ENCODE data around the gene ADAMTSL1. TPM values are rescaled to one million over a fixed set of nuclear protein-coding genes. Genes with fewer than 3 reads are reported as not detected.

ADAMTSL1 gene
- polyA plus RNA-seq, 1 donor from 2014 or later = 1.1 TPM

GRCh38 chr9:18776836-18777820 is 303.2 kb downstream of the ADAMTSL1 start:
- H3K36me3 ChIP-seq (ENCODE audit: insufficient read depth, low read length) = no peaks in the 10 kb centered on the region
- TF ChIP-seq TAF1 (IDR thresholded peaks at IDR 0.05; ENCODE audit: low read depth) = no peak
- TF ChIP-seq EP300 (conservative IDR thresholded peaks at IDR 0.05; ENCODE audit: poor library complexity, severe bottlenecking) = no peak
- no peak for TF ChIP-seq EZH2 (IDR thresholded peaks at IDR 0.05; ENCODE audit: borderline replicate concordance, insufficient read depth, low read length, poor library complexity, severe bottlenecking)
- TF ChIP-seq RAD21 (conservative IDR thresholded peaks at IDR 0.05) = no peak
- no peak for TF ChIP-seq MXI1 (conservative IDR thresholded peaks at IDR 0.05; ENCODE audit: poor library complexity, severe bottlenecking)
- TF ChIP-seq, protein P1, sequence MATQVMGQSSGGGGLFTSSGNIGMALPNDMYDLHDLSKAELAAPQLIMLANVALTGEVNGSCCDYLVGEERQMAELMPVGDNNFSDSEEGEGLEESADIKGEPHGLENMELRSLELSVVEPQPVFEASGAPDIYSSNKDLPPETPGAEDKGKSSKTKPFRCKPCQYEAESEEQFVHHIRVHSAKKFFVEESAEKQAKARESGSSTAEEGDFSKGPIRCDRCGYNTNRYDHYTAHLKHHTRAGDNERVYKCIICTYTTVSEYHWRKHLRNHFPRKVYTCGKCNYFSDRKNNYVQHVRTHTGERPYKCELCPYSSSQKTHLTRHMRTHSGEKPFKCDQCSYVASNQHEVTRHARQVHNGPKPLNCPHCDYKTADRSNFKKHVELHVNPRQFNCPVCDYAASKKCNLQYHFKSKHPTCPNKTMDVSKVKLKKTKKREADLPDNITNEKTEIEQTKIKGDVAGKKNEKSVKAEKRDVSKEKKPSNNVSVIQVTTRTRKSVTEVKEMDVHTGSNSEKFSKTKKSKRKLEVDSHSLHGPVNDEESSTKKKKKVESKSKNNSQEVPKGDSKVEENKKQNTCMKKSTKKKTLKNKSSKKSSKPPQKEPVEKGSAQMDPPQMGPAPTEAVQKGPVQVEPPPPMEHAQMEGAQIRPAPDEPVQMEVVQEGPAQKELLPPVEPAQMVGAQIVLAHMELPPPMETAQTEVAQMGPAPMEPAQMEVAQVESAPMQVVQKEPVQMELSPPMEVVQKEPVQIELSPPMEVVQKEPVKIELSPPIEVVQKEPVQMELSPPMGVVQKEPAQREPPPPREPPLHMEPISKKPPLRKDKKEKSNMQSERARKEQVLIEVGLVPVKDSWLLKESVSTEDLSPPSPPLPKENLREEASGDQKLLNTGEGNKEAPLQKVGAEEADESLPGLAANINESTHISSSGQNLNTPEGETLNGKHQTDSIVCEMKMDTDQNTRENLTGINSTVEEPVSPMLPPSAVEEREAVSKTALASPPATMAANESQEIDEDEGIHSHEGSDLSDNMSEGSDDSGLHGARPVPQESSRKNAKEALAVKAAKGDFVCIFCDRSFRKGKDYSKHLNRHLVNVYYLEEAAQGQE (IDR thresholded peaks at IDR 0.05; ENCODE audit: borderline replicate concordance) = no peak
- TF ChIP-seq POLR2AphosphoS5 (IDR thresholded peaks at IDR 0.05) = no peak
- TF ChIP-seq, protein P2, sequence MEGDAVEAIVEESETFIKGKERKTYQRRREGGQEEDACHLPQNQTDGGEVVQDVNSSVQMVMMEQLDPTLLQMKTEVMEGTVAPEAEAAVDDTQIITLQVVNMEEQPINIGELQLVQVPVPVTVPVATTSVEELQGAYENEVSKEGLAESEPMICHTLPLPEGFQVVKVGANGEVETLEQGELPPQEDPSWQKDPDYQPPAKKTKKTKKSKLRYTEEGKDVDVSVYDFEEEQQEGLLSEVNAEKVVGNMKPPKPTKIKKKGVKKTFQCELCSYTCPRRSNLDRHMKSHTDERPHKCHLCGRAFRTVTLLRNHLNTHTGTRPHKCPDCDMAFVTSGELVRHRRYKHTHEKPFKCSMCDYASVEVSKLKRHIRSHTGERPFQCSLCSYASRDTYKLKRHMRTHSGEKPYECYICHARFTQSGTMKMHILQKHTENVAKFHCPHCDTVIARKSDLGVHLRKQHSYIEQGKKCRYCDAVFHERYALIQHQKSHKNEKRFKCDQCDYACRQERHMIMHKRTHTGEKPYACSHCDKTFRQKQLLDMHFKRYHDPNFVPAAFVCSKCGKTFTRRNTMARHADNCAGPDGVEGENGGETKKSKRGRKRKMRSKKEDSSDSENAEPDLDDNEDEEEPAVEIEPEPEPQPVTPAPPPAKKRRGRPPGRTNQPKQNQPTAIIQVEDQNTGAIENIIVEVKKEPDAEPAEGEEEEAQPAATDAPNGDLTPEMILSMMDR (IDR thresholded peaks at IDR 0.05; ENCODE audit: poor library complexity, severe bottlenecking) = no peak
- TF ChIP-seq SMC3 (conservative IDR thresholded peaks at IDR 0.05; ENCODE audit: poor library complexity) = no peak
- no peaks in the 10 kb centered on the region for H3K9me2 ChIP-seq (ENCODE audit: insufficient read depth, low read length)
- no peak overlapping the region for H3K27ac ChIP-seq (ENCODE audit: low read length)
- H3K79me2 ChIP-seq (replicated peaks; ENCODE audit: insufficient read depth, low read length) = no peaks in the 10 kb centered on the region
- H4K20me1 ChIP-seq (ENCODE audit: insufficient read depth) = no peaks in the 10 kb centered on the region
- H3K27me3 ChIP-seq (ENCODE audit: insufficient read depth, low read depth, low read length) = no peaks in the 10 kb centered on the region
- no peaks in the 10 kb centered on the region for H3K9me3 ChIP-seq (ENCODE audit: low read length)
- H3K4me3 ChIP-seq (ENCODE audit: low read length) = no peak overlapping the region
- H3K9ac ChIP-seq (ENCODE audit: low read length) = no peak overlapping the region
- no peak overlapping the region for H2AFZ ChIP-seq (ENCODE audit: low read depth, low read length)
- no peak overlapping the region for H3K4me2 ChIP-seq (ENCODE audit: low read length)
- H3F3A ChIP-seq (ENCODE audit: insufficient read depth, low read length, poor library complexity, severe bottlenecking) = no peaks in the 10 kb centered on the region

- no peaks in the 10 kb centered on the region for H3F3A ChIP-seq (ENCODE audit: insufficient read depth, low read length, poor library complexity, severe bottlenecking)
- H4K20me1 ChIP-seq (ENCODE audit: insufficient read depth) = no peaks in the 10 kb centered on the region
- H3K27ac ChIP-seq (ENCODE audit: low read length) = no peak overlapping the region
- H3K79me2 ChIP-seq (replicated peaks; ENCODE audit: insufficient read depth, low read length) = no peaks in the 10 kb centered on the region
- no peak overlapping the region for H3K9ac ChIP-seq (ENCODE audit: low read length)
- H2AFZ ChIP-seq (ENCODE audit: low read depth, low read length) = no peak overlapping the region
- no peaks in the 10 kb centered on the region for H3K9me2 ChIP-seq (ENCODE audit: insufficient read depth, low read length)
- no peaks in the 10 kb centered on the region for H3K9me3 ChIP-seq (ENCODE audit: low read length)
- H3K4me3 ChIP-seq (ENCODE audit: low read length) = no peak overlapping the region
- no peaks in the 10 kb centered on the region for H3K27me3 ChIP-seq (ENCODE audit: insufficient read depth, low read depth, low read length)
- no peak overlapping the region for H3K4me2 ChIP-seq (ENCODE audit: low read length)
- H3K36me3 ChIP-seq (ENCODE audit: insufficient read depth, low read length) = no peaks in the 10 kb centered on the region
- TF ChIP-seq SMC3 (conservative IDR thresholded peaks at IDR 0.05; ENCODE audit: poor library complexity) (no peak), POLR2AphosphoS5 (IDR thresholded peaks at IDR 0.05) (no peak), EP300 (conservative IDR thresholded peaks at IDR 0.05; ENCODE audit: poor library complexity, severe bottlenecking) (no peak), EZH2 (IDR thresholded peaks at IDR 0.05; ENCODE audit: borderline replicate concordance, insufficient read depth, low read length, poor library complexity, severe bottlenecking) (no peak), MXI1 (conservative IDR thresholded peaks at IDR 0.05; ENCODE audit: poor library complexity, severe bottlenecking) (no peak)
- TF ChIP-seq, protein P1 (IDR thresholded peaks at IDR 0.05; ENCODE audit: borderline replicate concordance) = no peak
Measured at GRCh38 chr9:18778147-18778546, 304.2 kb downstream of the ADAMTSL1 start.

All from neural cell (in vitro differentiated cells).